Stimulated activated CD4-positive, alpha-beta T cell treated with anti-CD3 and anti-CD28 coated beads, Interleukin-2, amount 100 ng/mL, for 4 hours (primary cell): Measurements from ENCODE around the gene REG4.

Experiments used
- DNase-seq: peaks from one replicate; pipeline ENCODE4 v3.0.0-alpha.2; 2020; ENCODE audit warnings: low read depth

Gene REG4

GRCh38 chr1:119779869-119780356 is 31.3 kb downstream of the REG4 start:
- no peak for DNase-seq

- no peak for DNase-seq
Measured at GRCh38 chr1:119778886-119779560, 32.2 kb downstream of the REG4 start.

- DNase-seq, result no peak
Measured at GRCh38 chr1:119778359-119778758, 32.9 kb downstream of the REG4 start.

- no peak for DNase-seq
Measured at GRCh38 chr1:119774746-119775490, 36.3 kb downstream of the REG4 start.

GRCh38 chr1:119773711-119774241 is 37.5 kb downstream of the REG4 start:
- no peak for DNase-seq

GRCh38 chr1:119772298-119772697 is 39.0 kb downstream of the REG4 start:
- no peak for DNase-seq

GRCh38 chr1:119771770-119772169 is 39.5 kb downstream of the REG4 start:
- no peak for DNase-seq

GRCh38 chr1:119771016-119771415 is 40.2 kb downstream of the REG4 start:
- no peak for DNase-seq

GRCh38 chr1:119768778-119769177 is 42.5 kb downstream of the REG4 start, which contains the start of gene HMGCS2:
HMGCS2 (minus strand) TSS chr1:119768905; CDS start chr1:119768844, 61 bp downstream.
- DNase-seq, result no peak

- no peak for DNase-seq
Measured at GRCh38 chr1:119767486-119767885, 43.8 kb downstream of the REG4 start.

- no peak for DNase-seq
Measured at GRCh38 chr1:119766374-119766794, 44.9 kb downstream of the REG4 start.

- DNase-seq, result no peak
Measured at GRCh38 chr1:119764220-119764619, 47.0 kb downstream of the REG4 start.

- no peak for DNase-seq
Measured at GRCh38 chr1:119762953-119763352, 48.3 kb downstream of the REG4 start.

- no peak for DNase-seq
Measured at GRCh38 chr1:119762409-119762808, 48.9 kb downstream of the REG4 start.

GRCh38 chr1:119758584-119758983 is 52.7 kb downstream of the REG4 start:
- DNase-seq, result no peak

GRCh38 chr1:119752592-119752991 is 58.7 kb downstream of the REG4 start:
- DNase-seq, result no peak

- DNase-seq, result no peak
Measured at GRCh38 chr1:119748040-119748439, 63.2 kb downstream of the REG4 start.

- no peak for DNase-seq
Measured at GRCh38 chr1:119747451-119747850, 63.8 kb downstream of the REG4 start.

GRCh38 chr1:119745034-119745433 is 66.2 kb downstream of the REG4 start:
- DNase-seq, result no peak

- no peak for DNase-seq
Measured at GRCh38 chr1:119744598-119744942, 66.7 kb downstream of the REG4 start.
